AML-193 (cell line): Measurements from ENCODE around the gene OR6Y1.
A peak's percentile ranks its signal among the peaks of the same experiment; 100 is the strongest.

Experiments
- DNase-seq, 2 experiments: peaks; one replicate each; lab custom pipeline; 2025; lab: John Stamatoyannopoulos, UW

OR6Y1 gene

GRCh38 chr1:158506369-158506987 is 47.7 kb downstream of the OR6Y1 start:
- peak; percentile 33 to 40 for DNase-seq

DNA sequence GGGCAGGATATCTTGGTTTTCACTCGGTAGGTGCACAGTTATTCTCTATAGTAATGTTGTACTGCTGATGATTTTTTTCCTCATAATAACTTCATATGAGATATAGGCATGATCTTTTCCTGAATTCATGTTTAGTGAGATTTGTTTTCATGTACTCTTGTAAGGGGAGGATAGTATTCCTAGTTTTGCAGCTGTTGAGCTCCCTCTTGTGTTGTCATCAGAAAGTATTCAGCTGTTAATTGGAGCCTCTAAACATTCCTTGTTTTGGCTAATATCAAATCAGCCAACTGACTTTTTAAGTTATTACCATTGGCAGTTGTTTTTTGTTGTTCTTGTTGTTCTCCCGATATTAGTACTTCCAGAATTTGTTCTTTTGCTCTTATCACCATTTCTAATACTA is 57.8 kb downstream of the OR6Y1 start:
- DNase-seq = peak; percentile 57 to 60

- DNase-seq = no peak
Observed at GRCh38 chr1:158494796-158495195, 59.4 kb downstream of the OR6Y1 start.
